GM12878 (cell line): ENCODE results near the gene LARGE1. TPM values are rescaled to one million over a fixed set of nuclear protein-coding genes. Genes with fewer than 3 reads are reported as not detected.

Experiments used
- ATAC-seq: fragments of 200-7000 bp; cut with Tn5 transposase; 3 replicates; pipeline ENCODE4 v1.9.1; 2020; ENCODE audit warnings: mild to moderate bottlenecking, moderate library complexity
- BruUV-seq: library from RNA; stranded (reverse); fragments of 400-500 nt; replicated peaks from 2 replicates; lab custom pipeline; 2021; lab: Mats Ljungman, UMichigan
- CTCF ChIA-PET: fragments of 300-600 bp; sonication (Branson Sonifier 250); formaldehyde crosslinking; extraction: SDS; loops from one replicate; lab custom pipeline; 2021; ENCODE audit warnings: inconsistent platforms; lab: Yijun Ruan, JAX
- POLR2A ChIA-PET: fragments of 350-600 bp; formaldehyde crosslinking; extraction: SDS; loops from one replicate; lab custom pipeline; 2021; ENCODE audit warnings: inconsistent platforms; lab: Charles Lee
- RAD21 ChIA-PET: fragments of 300-600 bp; sonication (Branson Sonifier 250); formaldehyde crosslinking; loops from one replicate; lab custom pipeline; 2023; ENCODE audit warnings: antibody characterized with exemption; ENCODE audit not compliant: unreplicated experiment; lab: Charles Lee
- SMC1A ChIA-PET: fragments of 300-600 bp; sonication (Branson Sonifier 250); formaldehyde crosslinking; loops from one replicate; lab custom pipeline; 2023; ENCODE audit not compliant: unreplicated experiment, uncharacterized antibody; lab: Charles Lee
- DNase-seq: peaks from one replicate; pipeline ENCODE4 v3.0.0-alpha.2; 2011; ENCODE audit warnings: low read depth, low spot score
- FAIRE-seq: peaks from 3 replicates; lab custom pipeline; 2011; peaks lifted over from hg19 to GRCh38; lab: Jason Lieb, UNC
- H2AFZ ChIP-seq: 2 replicates; pipeline ENCODE4 v1.6.0; 2011; ENCODE audit warnings: low read depth, low read length, control low read depth; ENCODE audit not compliant: control insufficient read depth
- H3K27ac ChIP-seq: 2 replicates; pipeline ENCODE4 v1.5.1; 2011; ENCODE audit warnings: control low read depth; ENCODE audit not compliant: control insufficient read depth, insufficient read depth
- H3K27me3 ChIP-seq, 2 experiments: replicated peaks in 1 of 2; 2 replicates each; pipeline versions ENCODE4 v1.6.0 to v1.6.1; 2011; ENCODE audit warnings: low read length in 1 of 2; ENCODE audit not compliant: control insufficient read depth in 2 of 2, insufficient read depth in 2 of 2
- H3K36me3 ChIP-seq, 2 experiments: 2 replicates each; pipeline ENCODE4 v1.5.1; 2011; ENCODE audit warnings: low read length in 1 of 2; ENCODE audit not compliant: control insufficient read depth in 2 of 2, insufficient read depth in 2 of 2
- H3K4me1 ChIP-seq: 2 replicates; pipeline ENCODE4 v1.6.1; 2011; ENCODE audit warnings: mild to moderate bottlenecking, low read length, moderate library complexity, mixed read lengths; ENCODE audit not compliant: control insufficient read depth, insufficient read depth
- H3K4me2 ChIP-seq: 2 replicates; pipeline ENCODE4 v1.6.0; 2011; ENCODE audit warnings: control low read depth; ENCODE audit not compliant: control insufficient read depth, insufficient read depth
- H3K4me3 ChIP-seq: fragments of 200-600 bp; sonication (generic); 2 replicates; pipeline ENCODE4 v1.5.1; 2016
- H3K79me2 ChIP-seq: 2 replicates; pipeline ENCODE4 v1.6.0; 2011; ENCODE audit warnings: low read length; ENCODE audit not compliant: control insufficient read depth, insufficient read depth
- H3K9ac ChIP-seq: 2 replicates; pipeline ENCODE4 v1.8.0; 2011; ENCODE audit warnings: low read length, control low read depth, mixed read lengths; ENCODE audit not compliant: control insufficient read depth, insufficient read depth
- H3K9me3 ChIP-seq: replicated peaks from 3 replicates; pipeline ENCODE4 v1.5.1; 2011; ENCODE audit warnings: mild to moderate bottlenecking, low read length; ENCODE audit not compliant: control insufficient read depth, insufficient read depth
- H4K20me1 ChIP-seq: 2 replicates; pipeline ENCODE4 v1.6.0; 2011; ENCODE audit not compliant: control insufficient read depth, insufficient read depth
- BCL11A ChIP-seq: IDR thresholded peaks from 2 replicates; pipeline ENCODE4 v1.6.1; 2011; ENCODE audit warnings: low read depth, low read length
- BHLHE40 ChIP-seq, 2 experiments: fragments of 450-650 bp in 1 of 2; IDR thresholded peaks; 2 replicates each; pipeline ENCODE4 v1.6.1; 2011 to 2017; ENCODE audit warnings: low read depth in 2 of 2, borderline replicate concordance in 1 of 2, improper control_type of control experiment in 1 of 2, low read length in 1 of 2, mild to moderate bottlenecking in 1 of 2
- CREB1 ChIP-seq: IDR thresholded peaks from 2 replicates; pipeline ENCODE4 v1.6.1; 2012; ENCODE audit warnings: low read depth, mild to moderate bottlenecking, inconsistent platforms
- CREM ChIP-seq: IDR thresholded peaks from 2 replicates; pipeline ENCODE4 v1.6.1; 2014; ENCODE audit warnings: antibody characterized with exemption, low read depth
- FOXK2 ChIP-seq: fragments of 450-650 bp; IDR thresholded peaks from 2 replicates; pipeline ENCODE4 v1.6.1; 2017; ENCODE audit warnings: mild to moderate bottlenecking, moderate library complexity
- FOXM1 ChIP-seq: IDR thresholded peaks from 2 replicates; pipeline ENCODE4 v1.6.1; 2012; ENCODE audit warnings: low read depth, mild to moderate bottlenecking, inconsistent platforms, low read length, moderate library complexity
- HCFC1 ChIP-seq: fragments of 150-350 bp; IDR thresholded peaks from 2 replicates; pipeline ENCODE4 v1.6.1; 2014; ENCODE audit warnings: low read length
- IKZF1 ChIP-seq: fragments of 450-650 bp; conservative IDR thresholded peaks from 2 replicates; pipeline ENCODE4 v1.6.1; 2017; ENCODE audit warnings: antibody characterized with exemption, mild to moderate bottlenecking
- IKZF2 ChIP-seq, 2 experiments: fragments of 450-650 bp; IDR thresholded peaks; 2 replicates each; pipeline ENCODE4 v1.6.1; 2017; ENCODE audit warnings: mild to moderate bottlenecking in 2 of 2, moderate library complexity in 2 of 2
- KAT2A ChIP-seq: conservative IDR thresholded peaks from 2 replicates; pipeline ENCODE4 v1.6.1; 2011; ENCODE audit warnings: low read depth, low read length; ENCODE audit not compliant: control insufficient read depth
- KLF5 ChIP-seq: fragments of 450-650 bp; IDR thresholded peaks from 2 replicates; pipeline ENCODE4 v1.6.1; 2014; ENCODE audit warnings: mild to moderate bottlenecking; ENCODE audit not compliant: partially characterized antibody
- LARP7 ChIP-seq: fragments of 450-650 bp; IDR thresholded peaks from 2 replicates; pipeline ENCODE4 v1.6.1; 2017; ENCODE audit warnings: mild to moderate bottlenecking
- MEF2A ChIP-seq: IDR thresholded peaks from 2 replicates; pipeline ENCODE4 v1.6.1; 2011; ENCODE audit warnings: low read depth, mild to moderate bottlenecking, low read length, moderate library complexity; ENCODE audit not compliant: insufficient read depth
- NR2C2 ChIP-seq: IDR thresholded peaks from 2 replicates; pipeline ENCODE4 v1.6.1; 2011; ENCODE audit warnings: borderline replicate concordance, low read depth; ENCODE audit not compliant: control insufficient read depth, insufficient read length
- POLR2AphosphoS5 ChIP-seq: IDR thresholded peaks from 2 replicates; pipeline ENCODE4 v1.6.1; 2011; ENCODE audit warnings: mild to moderate bottlenecking, low read length, inconsistent platforms
- RUNX3 ChIP-seq: IDR thresholded peaks from 2 replicates; pipeline ENCODE4 v1.6.1; 2012; ENCODE audit warnings: low read length, inconsistent platforms
- YBX1 ChIP-seq: fragments of 450-650 bp; IDR thresholded peaks from 2 replicates; pipeline ENCODE4 v1.6.1; 2016; ENCODE audit warnings: antibody characterized with exemption
- ZNF274 ChIP-seq: IDR thresholded peaks from one replicate; pipeline ENCODE4 v1.8.0; 2011; ENCODE audit not compliant: insufficient read length, insufficient read depth
- WGBS: methylation state at CpG from one replicate; pipeline ENCODE4 v1.1.6; 2016; ENCODE audit warnings: low lambda C conversion rate; ENCODE audit not compliant: insufficient replicate concordance, insufficient coverage; ENCODE audit errors: missing lambda C conversion rate; 5-methylcytosine and 5-hydroxymethylcytosine counted together
- in situ Hi-C: fragments of 300-500 bp; cut with MboI; formaldehyde crosslinking; loops from 9 replicates; pipeline ENCODE4 v1.14.3; 2018; ENCODE audit warnings: mixed read lengths
- intact Hi-C: fragments of 100-400 bp; cut with micrococcal nuclease; formaldehyde crosslinking; loops from one replicate; pipeline ENCODE4 v1.14.2; 2022; ENCODE audit not compliant: unreplicated experiment
- polyA plus RNA-seq, 11 experiments: library from polyadenylated mRNA; depleted of rRNA in 4 of 11; unstranded in 6 of 11; stranded (reverse) in 5 of 11; fragments of >200 nt; fragmentation: Nextera tagmentation in 4 of 11; fragmentation: Illumina TruSeq in 1 of 11; extraction: Ambion mirVana in 4 of 11; extraction: Trizol in 1 of 11; gene quantifications; 1 replicate in 1 of 11; 2 replicates in 10 of 11; pipeline versions ENCODE4 v1.2.1 to v1.2.3, GENCODE V29; 2011 to 2016; ENCODE audit warnings: inconsistent platforms in 2 of 11, missing spikeins in 2 of 11, low read depth in 1 of 11
- total RNA-seq, 4 experiments: library from RNA; depleted of rRNA in 3 of 4; stranded (reverse); fragments of >200 nt in 3 of 4; fragmentation: Illumina TruSeq in 1 of 4; extraction: Trizol in 1 of 4; gene quantifications; 2 replicates each; pipeline versions ENCODE4 v1.2.1 to v1.2.3, GENCODE V29; 2013 to 2021
- TF ChIP-seq, protein P1 (sequence below): IDR thresholded peaks from 2 replicates; pipeline ENCODE4 v1.6.1; 2011; ENCODE audit warnings: low read depth, low read length, improper control_type of control experiment, borderline replicate concordance
- TF ChIP-seq, protein P2 (sequence below): fragments of 450-650 bp; IDR thresholded peaks from 2 replicates; pipeline ENCODE4 v1.6.1; 2016; ENCODE audit warnings: mild to moderate bottlenecking, moderate library complexity, borderline replicate concordance

LARGE1 gene
- total and polyA plus RNA-seq, 10 of the 15 experiments (the other 5 are each of a cell fraction or from before 2014, with no cell fraction given) = 3.2 to 41.4 (median 17.3) TPM

DNA sequence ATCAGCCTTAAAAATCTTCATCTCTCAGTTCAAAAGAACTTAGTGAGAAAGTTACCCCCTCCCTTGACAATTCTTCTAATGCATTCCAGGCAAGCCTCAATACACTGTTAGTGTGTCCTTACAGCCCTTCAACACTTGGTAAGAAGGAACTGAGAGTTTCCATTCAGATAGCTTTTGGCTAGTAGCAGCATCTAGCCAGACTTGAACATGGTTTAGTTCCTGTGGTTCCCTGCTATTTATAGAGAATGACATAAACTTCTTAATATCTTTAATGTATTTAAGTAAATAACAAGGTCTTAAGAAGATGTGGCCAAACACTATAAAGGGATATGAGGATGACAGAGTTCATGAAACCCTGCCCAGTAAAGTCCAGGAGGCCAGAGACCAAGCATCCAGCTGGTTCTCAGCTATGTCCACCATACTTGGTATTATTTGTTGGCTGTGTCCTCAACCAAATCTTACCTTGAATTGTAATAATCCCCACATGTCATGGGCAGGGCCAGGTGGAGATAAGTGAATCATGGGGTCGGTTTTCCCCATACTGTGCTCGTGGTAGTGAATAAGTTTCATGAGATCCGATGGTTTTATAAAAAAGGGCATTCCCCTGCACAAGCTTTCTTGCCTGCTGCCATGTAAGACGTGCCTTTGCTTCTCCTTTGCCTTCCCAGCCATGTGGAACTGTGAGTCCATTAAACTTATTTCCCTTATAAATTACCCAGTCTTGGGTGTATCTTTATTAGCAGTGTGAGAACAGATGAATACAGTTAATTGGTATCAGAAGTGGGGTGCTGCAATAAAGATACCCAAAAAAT lies 132.4 kb downstream of the LARGE1 start:
- H3K4me3 ChIP-seq = no peak overlapping the region
- ATAC-seq = peak; percentile 45; the same call in 2 of the 3 replicates
- peak overlapping the region; percentile 27; the same call in 1 of the 2 replicates for H3K27ac ChIP-seq
- H2AFZ ChIP-seq = no peak overlapping the region
- no peak overlapping the region for H3K4me2 ChIP-seq
- CTCF ChIA-PET = interaction anchor here (1.5 kb wide), 1 partner anchor 135 kb away, joined by 3 read pairs; no protein-coding TSS in a partner anchor
- no peaks in the 10 kb centered on the region for H4K20me1 ChIP-seq
- H3K27me3 ChIP-seq = no peaks in the 10 kb centered on the region
- H3K4me1 ChIP-seq = peaks cover 10% of the 10 kb centered on the region; the same call in 1 of the 2 replicates
- no peak overlapping the region for H3K9ac ChIP-seq
- DNase-seq = peak; percentile 47
- BruUV-seq = no TSS peak
- H3K9me3 ChIP-seq = peaks cover 22% of the 10 kb centered on the region
- POLR2A ChIA-PET = no interaction called here
- H3K36me3 ChIP-seq = no peaks in the 10 kb centered on the region
- in situ Hi-C loops (no loop called here), intact Hi-C loops (no loop called here)
- SMC1A ChIA-PET = interaction anchor here (1.1 to 1.4 kb wide), 3 partner anchors 15 to 29 kb away, joined by 3 to 5 read pairs (median 3); no protein-coding TSS in a partner anchor
- peaks cover 3% of the 10 kb centered on the region for H3K79me2 ChIP-seq
- RAD21 ChIA-PET = interaction anchor here (0.9 kb wide), 1 partner anchor 109 kb away, joined by 3 read pairs; no protein-coding TSS in a partner anchor
- WGBS = 13% methylated on average over 4 of the region's 4 CpGs
- no peak for FAIRE-seq
- TF ChIP-seq, protein P1, sequence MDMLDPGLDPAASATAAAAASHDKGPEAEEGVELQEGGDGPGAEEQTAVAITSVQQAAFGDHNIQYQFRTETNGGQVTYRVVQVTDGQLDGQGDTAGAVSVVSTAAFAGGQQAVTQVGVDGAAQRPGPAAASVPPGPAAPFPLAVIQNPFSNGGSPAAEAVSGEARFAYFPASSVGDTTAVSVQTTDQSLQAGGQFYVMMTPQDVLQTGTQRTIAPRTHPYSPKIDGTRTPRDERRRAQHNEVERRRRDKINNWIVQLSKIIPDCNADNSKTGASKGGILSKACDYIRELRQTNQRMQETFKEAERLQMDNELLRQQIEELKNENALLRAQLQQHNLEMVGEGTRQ = no peak
- TF ChIP-seq MEF2A (peak; percentile 92), LARP7 (no peak), POLR2AphosphoS5 (no peak), ZNF274 (no peak), FOXM1 (no peak; the same call in 1 of the 2 replicates), KLF5 (no peak), BCL11A (peak; percentile 17; the same call in 1 of the 2 replicates), NR2C2 (no peak), CREM (no peak), BHLHE40 (IDR thresholded peaks at IDR 0.05; ENCODE audit: borderline replicate concordance in 1 of 2, low read depth in 2 of 2, low read length in 1 of 2) (no peak), RUNX3 (peak; percentile 89), HCFC1 (no peak), IKZF1 (no peak), KAT2A (no peak), FOXK2 (no peak), YBX1 (no peak), CREB1 (no peak), IKZF2 (IDR thresholded peaks at IDR 0.05) (no peak)
- TF ChIP-seq, protein P2, sequence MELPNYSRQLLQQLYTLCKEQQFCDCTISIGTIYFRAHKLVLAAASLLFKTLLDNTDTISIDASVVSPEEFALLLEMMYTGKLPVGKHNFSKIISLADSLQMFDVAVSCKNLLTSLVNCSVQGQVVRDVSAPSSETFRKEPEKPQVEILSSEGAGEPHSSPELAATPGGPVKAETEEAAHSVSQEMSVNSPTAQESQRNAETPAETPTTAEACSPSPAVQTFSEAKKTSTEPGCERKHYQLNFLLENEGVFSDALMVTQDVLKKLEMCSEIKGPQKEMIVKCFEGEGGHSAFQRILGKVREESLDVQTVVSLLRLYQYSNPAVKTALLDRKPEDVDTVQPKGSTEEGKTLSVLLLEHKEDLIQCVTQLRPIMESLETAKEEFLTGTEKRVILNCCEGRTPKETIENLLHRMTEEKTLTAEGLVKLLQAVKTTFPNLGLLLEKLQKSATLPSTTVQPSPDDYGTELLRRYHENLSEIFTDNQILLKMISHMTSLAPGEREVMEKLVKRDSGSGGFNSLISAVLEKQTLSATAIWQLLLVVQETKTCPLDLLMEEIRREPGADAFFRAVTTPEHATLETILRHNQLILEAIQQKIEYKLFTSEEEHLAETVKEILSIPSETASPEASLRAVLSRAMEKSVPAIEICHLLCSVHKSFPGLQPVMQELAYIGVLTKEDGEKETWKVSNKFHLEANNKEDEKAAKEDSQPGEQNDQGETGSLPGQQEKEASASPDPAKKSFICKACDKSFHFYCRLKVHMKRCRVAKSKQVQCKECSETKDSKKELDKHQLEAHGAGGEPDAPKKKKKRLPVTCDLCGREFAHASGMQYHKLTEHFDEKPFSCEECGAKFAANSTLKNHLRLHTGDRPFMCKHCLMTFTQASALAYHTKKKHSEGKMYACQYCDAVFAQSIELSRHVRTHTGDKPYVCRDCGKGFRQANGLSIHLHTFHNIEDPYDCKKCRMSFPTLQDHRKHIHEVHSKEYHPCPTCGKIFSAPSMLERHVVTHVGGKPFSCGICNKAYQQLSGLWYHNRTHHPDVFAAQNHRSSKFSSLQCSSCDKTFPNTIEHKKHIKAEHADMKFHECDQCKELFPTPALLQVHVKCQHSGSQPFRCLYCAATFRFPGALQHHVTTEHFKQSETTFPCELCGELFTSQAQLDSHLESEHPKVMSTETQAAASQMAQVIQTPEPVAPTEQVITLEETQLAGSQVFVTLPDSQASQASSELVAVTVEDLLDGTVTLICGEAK = no peak
